NOMO-1 treated with DMSO at 0.1 percent for 48 hours (cell line): ENCODE results near the gene ATOH8.

Experiments
- DNase-seq: peaks from one replicate; lab custom pipeline; 2025; ENCODE audit not compliant: unreplicated experiment; lab: John Stamatoyannopoulos, UW

Gene ATOH8

GRCh38 chr2:85751627-85752026 is 2.2 kb upstream of the ATOH8 start:
- DNase-seq, result no peak

GRCh38 chr2:85753035-85753524 is 711 bp upstream of the ATOH8 start:
- no peak for DNase-seq

- DNase-seq, result no peak
These were observed 713 bp downstream of the ATOH8 start for GRCh38 chr2:85754313-85755095.

GRCh38 chr2:85755122-85756027 is 1.6 kb downstream of the ATOH8 start:
- no peak for DNase-seq

GRCh38 chr2:85756195-85756594 is 2.4 kb downstream of the ATOH8 start:
- DNase-seq, result no peak

GRCh38 chr2:85756822-85757435 is 3.1 kb downstream of the ATOH8 start:
- no peak for DNase-seq

- DNase-seq, result no peak
These were observed 4.1 kb downstream of the ATOH8 start for GRCh38 chr2:85757860-85758259.

GRCh38 chr2:85758361-85759256 is 4.8 kb downstream of the ATOH8 start:
- DNase-seq, result no peak

GRCh38 chr2:85759257-85759613 is 5.4 kb downstream of the ATOH8 start:
- DNase-seq, result no peak

GRCh38 chr2:85760371-85760770 is 6.6 kb downstream of the ATOH8 start:
- DNase-seq, result no peak

GRCh38 chr2:85760872-85761271 is 7.1 kb downstream of the ATOH8 start:
- no peak for DNase-seq

GRCh38 chr2:85761512-85761944 is 7.7 kb downstream of the ATOH8 start:
- DNase-seq, result no peak

GRCh38 chr2:85761946-85762345 is 8.2 kb downstream of the ATOH8 start:
- DNase-seq, result no peak

- DNase-seq, result no peak
These were observed 9.3 kb downstream of the ATOH8 start for GRCh38 chr2:85763132-85763531.

GRCh38 chr2:85763831-85764230 is 10.0 kb downstream of the ATOH8 start:
- DNase-seq, result no peak

GRCh38 chr2:85765081-85765731 is 11.4 kb downstream of the ATOH8 start:
- DNase-seq, result peak; percentile 33

- DNase-seq, result peak; percentile 20
These were observed 12.4 kb downstream of the ATOH8 start for GRCh38 chr2:85766229-85766628.

GRCh38 chr2:85767803-85768665 is 14.2 kb downstream of the ATOH8 start:
- DNase-seq, result no peak

GRCh38 chr2:85768713-85769112 is 14.9 kb downstream of the ATOH8 start:
- no peak for DNase-seq
